GM15510 (cell line): ENCODE measurements around the gene ZNF432.

ENCODE experiments used
- POLR2A ChIP-seq: IDR thresholded peaks from 3 replicates; pipeline ENCODE4 v1.6.1; 2011; ENCODE audit warnings: borderline replicate concordance; ENCODE audit not compliant: insufficient read length; ENCODE audit errors: extremely low read depth

Gene ZNF432

DNA sequence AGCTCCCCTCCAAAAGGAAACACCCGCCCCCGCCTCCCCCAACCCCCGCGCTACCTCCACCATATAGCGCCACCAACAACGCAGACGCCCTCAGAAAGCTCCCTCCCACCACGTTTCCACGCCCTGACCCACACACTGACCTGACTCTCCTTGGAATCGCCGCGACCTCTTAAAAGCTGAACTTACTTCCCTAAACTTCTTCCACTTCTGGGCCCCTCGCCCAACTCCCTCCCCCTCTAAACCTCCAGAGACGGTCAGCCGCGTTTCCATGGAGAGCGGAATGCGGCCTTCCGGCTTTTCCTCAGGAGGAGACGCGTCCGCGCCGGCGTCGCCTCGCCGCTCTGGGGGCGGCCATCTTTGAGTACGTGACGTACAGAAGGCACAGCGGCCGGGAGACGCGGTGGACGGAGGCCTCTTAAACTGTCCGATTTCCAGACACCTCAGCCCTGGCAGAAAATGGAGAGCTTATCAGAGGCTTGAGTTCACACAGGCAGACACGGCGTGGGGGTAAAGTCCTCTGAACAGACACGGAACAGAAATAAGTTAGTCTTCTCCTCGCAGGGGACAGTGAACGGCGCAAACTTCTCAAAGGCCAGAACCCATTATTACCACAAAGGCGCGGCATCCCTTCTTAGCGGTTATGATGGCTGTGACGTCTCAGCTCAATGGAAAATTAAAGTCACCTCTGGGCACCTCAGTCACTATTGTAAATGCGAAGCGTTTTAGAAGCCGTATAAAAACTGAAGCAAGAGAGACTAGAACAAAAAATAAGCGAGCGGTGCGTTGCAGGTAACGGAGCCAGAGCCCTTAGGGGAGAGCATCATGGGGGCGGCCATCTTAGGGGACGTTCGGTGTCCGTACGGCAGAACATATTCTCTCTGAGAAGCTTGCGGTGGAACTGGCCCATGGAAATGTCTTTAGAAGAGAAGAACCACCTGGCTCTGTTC lies at the start of gene ZNF432:
ZNF432 (minus strand) TSS at position 284 of the 947 bp plus-strand sequence. CDS start 1,970 bp downstream, outside the sequence.
- peak; percentile 35 for TF ChIP-seq POLR2A

DNA sequence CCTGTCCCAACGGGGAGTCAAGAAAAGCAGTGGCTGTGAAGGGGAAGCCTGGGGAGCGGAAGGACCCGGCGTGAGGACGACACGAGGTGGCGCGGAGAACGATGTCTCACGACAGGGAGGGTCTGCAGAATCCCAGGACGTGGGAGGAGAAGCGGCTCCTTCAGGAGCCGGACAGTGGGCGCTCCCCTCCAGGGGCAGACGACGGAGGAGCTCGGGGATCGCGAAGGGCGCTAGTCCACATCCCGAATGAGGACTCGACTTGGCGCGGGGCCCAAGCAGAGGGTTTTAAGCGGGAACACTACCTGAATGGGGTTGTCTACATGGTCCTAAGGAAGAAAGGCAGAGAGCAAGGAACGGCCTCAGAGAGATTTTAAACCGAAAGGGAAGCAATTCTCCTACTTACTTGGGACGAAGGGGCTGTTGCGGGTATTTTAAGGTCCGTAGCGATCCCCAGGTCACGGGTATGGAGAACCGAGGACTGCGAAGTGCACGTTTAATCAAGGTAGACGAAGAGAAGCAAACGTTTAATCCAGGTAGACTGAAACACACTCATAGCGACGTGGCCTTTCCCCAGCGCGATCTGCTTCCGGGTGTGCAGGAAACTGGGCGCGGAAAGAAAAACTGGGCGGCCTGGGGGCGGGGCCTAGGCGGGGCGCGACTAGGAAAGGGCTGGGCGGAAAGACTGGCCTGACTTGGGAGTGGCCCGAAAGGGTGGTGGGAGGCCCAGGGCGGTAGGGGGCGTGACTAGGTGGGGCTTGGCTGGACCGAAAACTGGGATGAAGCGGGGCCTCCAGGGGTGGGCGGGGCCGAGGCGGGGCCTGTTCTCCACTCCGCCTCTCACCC lies 46.8 kb upstream of the ZNF432 start, which contains the start of gene ZNF841:
ZNF841 (minus strand) TSS at position 594 of the 843 bp plus-strand sequence. CDS start 10,964 bp downstream, outside the sequence.
- TF ChIP-seq POLR2A = peak; percentile 78

DNA sequence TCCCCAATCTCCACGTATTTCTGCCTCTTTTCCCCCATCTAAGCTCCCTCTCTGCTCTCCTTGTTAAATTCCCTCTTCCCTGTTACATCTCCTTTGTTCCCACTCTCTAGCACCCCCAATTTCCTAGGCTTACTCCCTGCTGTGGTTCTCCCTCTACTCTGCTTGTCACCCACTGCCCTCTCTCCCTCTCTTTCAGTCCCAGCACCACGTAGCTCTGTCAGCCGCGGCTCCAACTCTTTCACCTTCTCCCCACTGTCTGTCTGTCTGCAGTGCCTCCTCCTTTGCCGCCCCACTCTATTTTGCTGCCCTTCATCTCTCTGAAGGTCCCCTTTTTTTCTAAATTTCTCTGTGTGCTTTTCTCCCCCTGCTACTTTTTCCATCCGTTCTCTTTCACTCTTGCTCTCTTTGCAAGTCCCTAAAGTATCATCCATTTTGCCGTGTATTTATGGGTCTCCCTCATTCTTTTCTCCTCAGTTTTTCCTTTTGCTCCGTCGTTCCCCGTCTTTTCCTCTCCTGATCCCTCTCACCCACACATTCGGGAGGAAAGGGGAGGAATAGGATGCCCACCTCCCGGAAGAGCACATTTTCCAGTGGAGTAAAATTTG lies 46.0 kb upstream of the ZNF432 start:
- TF ChIP-seq POLR2A = no peak

DNA sequence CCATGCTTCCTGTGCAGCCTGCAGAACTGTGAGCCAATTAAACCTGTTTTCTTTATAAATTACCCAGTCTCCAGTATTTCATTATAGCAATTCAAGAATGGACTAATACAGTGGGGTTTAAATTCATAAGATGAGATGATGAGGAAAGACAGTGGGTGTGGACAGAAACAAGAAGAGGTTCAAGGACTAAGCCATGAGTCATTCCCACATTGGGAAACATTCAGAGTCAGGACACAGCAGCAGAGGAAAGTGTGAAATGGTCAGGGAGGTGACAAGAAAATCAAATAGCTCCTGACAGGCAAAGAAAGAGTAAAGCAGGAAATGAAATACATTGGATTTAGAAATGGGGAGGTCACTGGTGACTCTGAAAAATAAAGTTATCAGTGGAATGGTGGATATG lies 37.8 kb upstream of the ZNF432 start:
- TF ChIP-seq POLR2A = no peak

DNA sequence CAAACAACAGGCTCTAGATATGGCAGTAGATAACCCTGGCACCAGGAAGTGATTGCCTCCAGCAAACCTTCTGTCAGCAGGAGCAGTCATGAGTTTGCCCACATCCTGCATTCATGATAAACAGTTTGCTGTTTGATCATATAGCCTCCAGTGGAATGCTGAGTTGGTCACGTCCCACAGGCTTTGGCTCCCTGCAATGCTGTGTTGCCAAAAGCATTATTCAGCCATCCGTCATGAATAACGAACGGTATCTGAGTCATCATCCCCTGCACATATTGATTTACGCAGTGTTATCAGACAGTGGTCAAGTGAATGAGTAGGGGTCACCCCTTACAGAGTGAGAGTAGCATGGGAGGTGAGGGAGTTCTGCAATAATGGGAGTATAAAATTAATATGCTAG lies 21.9 kb upstream of the ZNF432 start:
- TF ChIP-seq POLR2A = no peak

DNA sequence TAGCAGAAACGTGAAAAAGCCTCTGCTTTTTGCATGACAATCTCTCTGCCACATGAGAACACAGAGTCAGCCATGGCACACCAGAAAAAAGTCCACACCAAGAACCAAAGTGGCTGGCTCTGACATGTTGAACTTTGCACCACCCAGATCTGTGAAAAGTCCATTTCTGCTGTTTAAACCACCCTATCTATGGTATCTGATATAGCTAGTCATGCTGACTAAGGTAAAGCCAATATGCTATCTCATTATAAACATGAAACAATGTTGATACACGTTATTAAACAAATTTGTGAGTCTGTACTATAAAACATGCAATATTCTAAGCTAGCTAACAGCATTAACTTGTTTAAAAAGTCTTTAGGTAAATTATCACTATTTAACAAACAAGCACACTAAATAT lies 21.0 kb upstream of the ZNF432 start:
- no peak for TF ChIP-seq POLR2A

DNA sequence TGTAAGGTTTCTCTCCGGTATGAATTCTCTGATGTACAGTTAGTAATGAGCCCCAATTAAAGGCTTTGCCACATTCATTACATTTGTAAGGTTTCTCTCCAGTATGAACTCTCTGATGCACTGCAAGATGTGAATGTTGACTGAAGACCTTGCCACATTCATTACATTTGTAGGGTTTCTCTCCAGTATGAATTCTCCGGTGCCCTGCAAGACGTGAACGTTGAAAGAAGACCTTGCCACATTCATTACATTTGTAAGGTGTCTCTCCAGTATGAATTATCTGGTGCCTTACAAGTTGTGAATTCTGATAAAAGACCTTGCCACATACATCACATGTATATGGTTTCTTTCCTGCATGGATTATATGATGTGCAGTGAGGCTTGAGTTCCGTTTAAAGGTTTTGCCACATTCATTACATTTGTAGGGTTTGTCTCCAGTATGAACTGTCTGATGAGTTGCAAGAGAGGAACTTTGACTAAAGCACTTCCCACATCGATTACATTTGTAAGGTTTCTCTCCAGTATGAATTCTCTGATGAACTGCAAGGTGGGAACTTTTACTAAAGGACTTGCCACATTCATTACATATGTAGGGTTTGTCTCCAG lies 17.7 kb upstream of the ZNF432 start:
- TF ChIP-seq POLR2A = no peak

DNA sequence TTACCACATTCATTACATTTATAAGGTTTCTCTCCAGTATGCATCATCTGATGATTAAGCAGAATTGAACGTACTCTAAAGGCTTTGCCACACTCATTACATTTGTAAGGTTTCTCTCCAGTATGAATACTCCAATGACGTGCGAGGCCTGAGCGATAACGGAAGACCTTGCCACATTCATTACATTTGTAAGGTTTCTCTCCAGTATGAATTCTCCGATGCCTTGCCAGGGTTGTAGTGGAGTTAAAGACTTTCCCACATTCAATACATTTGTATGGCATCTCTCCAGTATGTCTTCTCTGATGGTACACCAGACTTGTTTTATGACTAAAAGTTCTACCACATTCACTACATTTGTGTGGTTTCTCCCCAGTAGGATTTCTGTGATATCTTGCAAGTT lies 16.8 kb upstream of the ZNF432 start:
- no peak for TF ChIP-seq POLR2A

DNA sequence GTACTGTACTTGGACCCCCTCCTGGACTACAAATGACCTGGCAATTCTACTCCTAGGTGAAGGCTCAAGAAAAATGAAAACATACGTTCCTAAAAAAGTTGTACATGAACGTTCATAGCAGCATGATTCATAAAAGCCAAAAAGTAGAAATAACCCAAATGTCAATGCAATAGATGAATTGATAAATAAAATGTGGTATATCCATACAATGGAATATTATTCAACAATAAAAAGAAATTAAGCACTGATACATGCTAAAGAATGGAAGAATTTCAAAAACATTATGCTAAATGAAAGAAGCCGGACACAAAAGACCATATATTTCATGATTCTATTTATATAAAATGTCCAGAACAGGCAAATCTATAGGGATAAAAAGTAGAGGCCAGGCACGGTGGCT lies 9.5 kb downstream of the ZNF432 start:
- no peak for TF ChIP-seq POLR2A

DNA sequence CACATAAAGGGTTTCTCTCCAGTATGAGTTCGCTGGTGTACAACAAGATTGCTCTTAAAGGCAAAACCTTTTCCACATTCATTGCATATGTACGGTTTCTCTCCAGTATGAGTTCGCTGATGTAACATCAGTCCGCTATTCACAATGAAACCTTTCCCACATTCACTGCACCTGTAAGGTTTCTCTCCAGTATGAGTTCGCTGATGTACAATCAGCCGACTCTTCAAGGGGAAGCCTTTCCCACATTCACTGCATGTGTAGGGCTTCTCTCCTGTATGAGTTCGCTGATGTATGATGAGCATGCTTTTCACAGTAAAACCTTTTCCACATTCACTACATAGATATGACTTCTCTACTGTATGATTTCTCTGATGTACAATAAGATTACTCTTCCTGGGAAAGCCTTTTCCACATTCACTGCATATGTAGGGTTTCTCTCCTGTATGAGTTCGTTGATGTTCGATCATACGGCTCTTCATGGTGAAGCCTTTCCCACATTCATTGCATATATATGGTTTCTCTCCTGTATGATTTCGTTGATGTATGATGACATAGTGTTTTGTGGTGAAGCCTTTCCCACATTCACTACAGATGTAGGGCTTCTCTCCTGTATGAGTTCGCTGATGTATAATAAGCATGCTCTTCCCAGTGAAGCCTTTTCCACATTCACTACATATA lies 14.4 kb downstream of the ZNF432 start:
- TF ChIP-seq POLR2A = no peak

DNA sequence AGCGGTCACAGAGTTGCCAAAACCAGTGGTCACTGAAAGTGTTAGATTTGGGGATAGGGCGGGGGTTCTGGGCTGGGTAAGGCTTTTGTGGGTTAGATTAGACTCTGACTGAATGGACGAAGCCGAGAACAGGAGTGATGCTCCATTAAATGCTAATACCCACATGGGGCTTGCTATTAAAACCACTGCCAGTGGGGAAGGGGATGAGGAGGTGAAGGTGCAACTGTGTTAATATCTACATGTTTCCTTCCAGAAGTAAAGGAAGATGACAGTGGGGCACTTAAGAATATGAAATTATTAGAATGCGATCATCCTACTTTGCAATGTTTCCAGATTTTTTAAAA lies 19.9 kb downstream of the ZNF432 start:
- no peak for TF ChIP-seq POLR2A

DNA sequence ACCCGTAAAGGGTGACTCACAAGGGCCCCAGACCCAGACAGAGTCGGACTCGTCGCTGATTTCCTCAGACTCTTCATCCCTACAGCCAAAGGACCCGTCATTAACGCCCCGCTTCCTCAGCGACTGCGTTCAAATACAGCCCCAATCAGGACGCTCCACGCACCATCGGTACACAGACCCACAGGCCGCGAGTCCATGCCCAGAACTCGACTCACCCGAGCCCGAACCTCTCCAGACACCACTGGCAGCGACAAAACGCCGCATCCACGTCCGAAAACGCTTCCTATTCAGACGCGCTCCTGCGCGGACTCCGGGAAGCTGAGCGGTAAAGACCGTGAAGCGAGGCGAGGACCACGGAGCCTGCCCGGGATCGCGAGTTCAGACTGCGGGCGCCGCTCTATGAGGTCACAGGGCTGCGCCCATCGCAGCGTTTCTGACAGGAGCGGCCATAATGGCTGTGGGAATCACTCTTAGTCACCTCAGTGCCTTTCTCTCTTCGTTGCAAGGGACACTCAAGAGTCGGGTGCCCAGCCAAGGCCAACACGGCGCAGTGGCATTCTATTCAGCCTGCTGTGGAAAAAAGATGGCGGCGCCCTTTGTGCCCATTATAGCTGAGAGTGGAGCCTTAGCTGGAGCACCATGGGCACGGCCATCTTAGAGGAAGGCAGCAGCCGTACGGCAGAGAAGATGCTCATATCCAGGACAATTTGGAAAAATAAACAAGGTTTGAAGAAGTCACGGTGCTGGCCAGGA lies 20.4 kb downstream of the ZNF432 start, which contains the start of gene ZNF614:
ZNF614 (minus strand) TSS at position 353 of the 753 bp plus-strand sequence. CDS start 2,634 bp downstream, outside the sequence.
- peak; percentile 87 for TF ChIP-seq POLR2A

DNA sequence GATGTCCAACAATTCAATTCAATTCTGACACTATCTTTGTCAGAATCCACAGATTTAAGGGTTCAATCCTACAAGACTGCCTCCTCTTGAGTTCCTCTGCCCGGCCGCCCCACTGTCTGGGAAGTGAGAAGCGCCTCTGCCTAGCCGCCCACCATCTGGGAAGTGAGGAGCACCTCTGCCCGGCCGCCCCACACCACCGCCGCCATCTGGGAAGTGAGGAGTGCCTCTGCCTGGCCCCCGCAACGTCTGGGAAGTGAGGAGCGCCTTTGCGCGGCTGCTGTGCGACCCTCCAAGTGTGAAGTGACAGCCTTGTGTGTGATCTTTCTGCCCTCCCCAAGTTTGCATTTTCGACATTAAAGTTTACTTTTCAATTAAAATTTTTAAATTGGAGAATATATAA lies 26.4 kb downstream of the ZNF432 start:
- TF ChIP-seq POLR2A = no peak
